ENCODE data around the gene GMPPB.
"Not testable (repeated sequence)": the region's sequence is repeated elsewhere in the genome, so short reads cannot be mapped to it uniquely, and the experiment has no call there.

DNA sequence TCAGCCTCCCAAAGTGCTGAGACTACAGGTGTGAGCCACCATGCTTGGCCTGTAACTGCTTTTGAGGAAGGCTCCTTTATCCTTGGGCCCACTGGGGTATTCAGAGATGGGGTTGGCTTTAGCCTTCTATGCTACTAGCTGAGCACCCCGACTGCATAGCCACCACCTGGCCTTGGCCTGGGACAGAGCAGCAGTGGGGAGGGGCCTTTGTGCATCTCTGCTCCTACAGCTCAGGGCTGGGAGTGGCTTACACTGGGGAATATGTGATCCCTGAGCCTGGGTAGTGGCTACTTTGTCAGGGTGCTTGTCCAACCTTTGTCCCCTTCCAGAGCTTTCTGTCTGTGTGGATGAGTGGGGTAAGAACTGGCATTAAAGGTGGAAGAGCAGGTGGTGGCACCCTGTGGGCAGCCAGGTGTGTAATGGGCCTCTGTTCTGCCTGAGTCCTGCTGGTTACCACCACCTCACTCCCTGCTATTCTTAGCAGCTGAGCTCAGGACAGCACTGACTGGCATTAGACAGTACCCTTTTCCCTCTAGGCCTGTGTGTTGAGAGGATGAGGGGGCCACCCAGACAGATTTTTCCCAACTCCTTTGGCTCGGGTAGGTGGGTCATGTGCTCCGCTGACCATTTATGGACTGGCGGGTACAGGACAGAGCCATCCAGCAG is 28.3 kb downstream of the GMPPB start:
- TF ChIP-seq, protein P1, sequence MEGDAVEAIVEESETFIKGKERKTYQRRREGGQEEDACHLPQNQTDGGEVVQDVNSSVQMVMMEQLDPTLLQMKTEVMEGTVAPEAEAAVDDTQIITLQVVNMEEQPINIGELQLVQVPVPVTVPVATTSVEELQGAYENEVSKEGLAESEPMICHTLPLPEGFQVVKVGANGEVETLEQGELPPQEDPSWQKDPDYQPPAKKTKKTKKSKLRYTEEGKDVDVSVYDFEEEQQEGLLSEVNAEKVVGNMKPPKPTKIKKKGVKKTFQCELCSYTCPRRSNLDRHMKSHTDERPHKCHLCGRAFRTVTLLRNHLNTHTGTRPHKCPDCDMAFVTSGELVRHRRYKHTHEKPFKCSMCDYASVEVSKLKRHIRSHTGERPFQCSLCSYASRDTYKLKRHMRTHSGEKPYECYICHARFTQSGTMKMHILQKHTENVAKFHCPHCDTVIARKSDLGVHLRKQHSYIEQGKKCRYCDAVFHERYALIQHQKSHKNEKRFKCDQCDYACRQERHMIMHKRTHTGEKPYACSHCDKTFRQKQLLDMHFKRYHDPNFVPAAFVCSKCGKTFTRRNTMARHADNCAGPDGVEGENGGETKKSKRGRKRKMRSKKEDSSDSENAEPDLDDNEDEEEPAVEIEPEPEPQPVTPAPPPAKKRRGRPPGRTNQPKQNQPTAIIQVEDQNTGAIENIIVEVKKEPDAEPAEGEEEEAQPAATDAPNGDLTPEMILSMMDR (IDR thresholded peaks at IDR 0.05) = not testable (repeated sequence)
- TF ChIP-seq POLR2A, POLR2AphosphoS5, EP300 (IDR thresholded peaks at IDR 0.05): not testable (repeated sequence)

Data from sigmoid colon (tissue), 4 donors.